Activated CD4-positive, alpha-beta T cell treated with anti-CD3 and anti-CD28 coated beads for 48 hours (primary cell): ENCODE results near the gene RSPH3.
"Not testable (repeated sequence)": the region's sequence is repeated elsewhere in the genome, so short reads cannot be mapped to it uniquely, and the experiment has no call there.

Experiments used
- DNase-seq: peaks from one replicate; pipeline ENCODE4 v3.0.0-alpha.2; 2020

Gene RSPH3

GRCh38 chr6:158999666-159000403 lies at the start of gene RSPH3:
TSS of gene RSPH3 (minus strand) at chr6:159000202. CDS start at chr6:158999550, 652 bp downstream.
- peak; percentile 96 for DNase-seq

- DNase-seq, result no peak
These were observed 48.1 kb upstream of the RSPH3 start for GRCh38 chr6:159047891-159048685.

- no peak for DNase-seq
These were observed 45.8 kb upstream of the RSPH3 start for GRCh38 chr6:159045801-159046200.

GRCh38 chr6:159044899-159045727 lies 45.1 kb upstream of the RSPH3 start, which contains the start of gene TAGAP:
TSS of gene TAGAP (minus strand) at chr6:159044991. CDS start at chr6:159044146, 845 bp downstream.
- DNase-seq, result peak; percentile 88

- no peak for DNase-seq
These were observed 43.9 kb upstream of the RSPH3 start for GRCh38 chr6:159043947-159044346.

GRCh38 chr6:159043251-159043650 lies 43.2 kb upstream of the RSPH3 start:
- no peak for DNase-seq

GRCh38 chr6:159042826-159043181 lies 42.8 kb upstream of the RSPH3 start:
- no peak for DNase-seq

GRCh38 chr6:159042003-159042825 lies 42.2 kb upstream of the RSPH3 start:
- DNase-seq, result peak; percentile 77

- no peak for DNase-seq
These were observed 41.2 kb upstream of the RSPH3 start for GRCh38 chr6:159041181-159041580.

GRCh38 chr6:159039885-159040258 lies 39.9 kb upstream of the RSPH3 start:
- no peak for DNase-seq

GRCh38 chr6:159038914-159039884 lies 39.2 kb upstream of the RSPH3 start:
- no peak for DNase-seq

- DNase-seq, result not testable (repeated sequence)
These were observed 38.3 kb upstream of the RSPH3 start for GRCh38 chr6:159038318-159038717.

- DNase-seq, result no peak
These were observed 37.8 kb upstream of the RSPH3 start for GRCh38 chr6:159037756-159038290.

GRCh38 chr6:159036673-159037072 lies 36.7 kb upstream of the RSPH3 start:
- DNase-seq, result no peak

GRCh38 chr6:159035891-159036290 lies 35.9 kb upstream of the RSPH3 start:
- DNase-seq, result no peak

- DNase-seq, result no peak
These were observed 33.4 kb upstream of the RSPH3 start for GRCh38 chr6:159033160-159034049.

- no peak for DNase-seq
These were observed 31.8 kb upstream of the RSPH3 start for GRCh38 chr6:159031846-159032245.

GRCh38 chr6:159030168-159030567 lies 30.2 kb upstream of the RSPH3 start:
- DNase-seq, result no peak

GRCh38 chr6:159025224-159025623 lies 25.2 kb upstream of the RSPH3 start:
- DNase-seq, result not testable (repeated sequence)

GRCh38 chr6:159023893-159024292 lies 23.9 kb upstream of the RSPH3 start:
- peak; percentile 51 for DNase-seq
